DND-41 (cell line): ENCODE results near the gene RNF4.
"Not testable (repeated sequence)": the region's sequence is repeated elsewhere in the genome, so short reads cannot be mapped to it uniquely, and the experiment has no call there.

ENCODE experiments used
- EZH2 ChIP-seq: IDR thresholded peaks from 3 replicates; pipeline ENCODE4 v1.6.1; 2012; ENCODE audit warnings: borderline replicate concordance, low read depth, mild to moderate bottlenecking, moderate library complexity, low read length, inconsistent platforms; ENCODE audit not compliant: severe bottlenecking
- TF ChIP-seq, protein P1 (sequence below): IDR thresholded peaks from 2 replicates; pipeline ENCODE4 v1.5.1; 2012; ENCODE audit warnings: borderline replicate concordance, low read length, moderate library complexity, mild to moderate bottlenecking; ENCODE audit not compliant: poor library complexity, severe bottlenecking; ENCODE audit errors: extremely low read depth

DNA sequence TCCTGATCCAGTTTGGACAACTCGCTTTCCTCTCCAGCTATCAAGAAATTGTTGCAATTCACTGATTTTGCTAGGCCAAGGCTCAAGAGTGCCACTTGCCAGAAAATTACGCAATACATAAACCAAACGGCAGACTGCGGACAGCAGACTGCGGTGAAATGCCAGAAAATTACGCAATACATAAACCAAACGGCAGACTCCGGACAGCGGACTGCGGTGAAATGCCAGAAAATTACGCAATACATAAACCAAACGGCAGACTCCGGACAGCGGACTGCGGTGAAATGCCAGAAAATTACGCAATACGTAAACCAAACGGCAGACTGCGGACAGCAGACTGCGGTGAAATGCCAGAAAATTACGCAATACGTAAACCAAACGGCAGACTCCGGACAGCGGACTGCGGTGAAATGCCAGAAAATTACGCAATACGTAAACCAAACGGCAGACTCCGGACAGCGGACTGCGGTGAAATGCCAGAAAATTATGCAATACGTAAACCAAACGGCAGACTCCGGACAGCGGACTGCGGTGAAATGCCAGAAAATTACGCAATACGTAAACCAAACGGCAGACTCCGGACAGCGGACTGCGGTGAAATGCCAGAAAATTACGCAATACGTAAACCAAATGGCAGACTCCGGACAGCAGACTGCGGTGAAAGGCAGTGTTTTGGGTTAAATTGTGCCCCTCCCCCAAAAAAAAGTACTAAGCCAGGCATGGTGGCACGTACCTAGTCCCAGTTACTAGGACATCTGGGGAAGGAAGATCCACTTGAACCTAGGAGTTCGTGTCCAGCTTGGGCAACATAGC is 38.8 kb upstream of the RNF4 start:
- TF ChIP-seq, protein P1, sequence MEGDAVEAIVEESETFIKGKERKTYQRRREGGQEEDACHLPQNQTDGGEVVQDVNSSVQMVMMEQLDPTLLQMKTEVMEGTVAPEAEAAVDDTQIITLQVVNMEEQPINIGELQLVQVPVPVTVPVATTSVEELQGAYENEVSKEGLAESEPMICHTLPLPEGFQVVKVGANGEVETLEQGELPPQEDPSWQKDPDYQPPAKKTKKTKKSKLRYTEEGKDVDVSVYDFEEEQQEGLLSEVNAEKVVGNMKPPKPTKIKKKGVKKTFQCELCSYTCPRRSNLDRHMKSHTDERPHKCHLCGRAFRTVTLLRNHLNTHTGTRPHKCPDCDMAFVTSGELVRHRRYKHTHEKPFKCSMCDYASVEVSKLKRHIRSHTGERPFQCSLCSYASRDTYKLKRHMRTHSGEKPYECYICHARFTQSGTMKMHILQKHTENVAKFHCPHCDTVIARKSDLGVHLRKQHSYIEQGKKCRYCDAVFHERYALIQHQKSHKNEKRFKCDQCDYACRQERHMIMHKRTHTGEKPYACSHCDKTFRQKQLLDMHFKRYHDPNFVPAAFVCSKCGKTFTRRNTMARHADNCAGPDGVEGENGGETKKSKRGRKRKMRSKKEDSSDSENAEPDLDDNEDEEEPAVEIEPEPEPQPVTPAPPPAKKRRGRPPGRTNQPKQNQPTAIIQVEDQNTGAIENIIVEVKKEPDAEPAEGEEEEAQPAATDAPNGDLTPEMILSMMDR, result not testable (repeated sequence)
- not testable (repeated sequence) for TF ChIP-seq EZH2
